ENCODE measurements around the gene PRSS1. TPM values are rescaled to one million over a fixed set of nuclear protein-coding genes. Genes with fewer than 3 reads are reported as not detected.

PRSS1 gene
- polyA plus RNA-seq, 4 donors = not detected

DNA sequence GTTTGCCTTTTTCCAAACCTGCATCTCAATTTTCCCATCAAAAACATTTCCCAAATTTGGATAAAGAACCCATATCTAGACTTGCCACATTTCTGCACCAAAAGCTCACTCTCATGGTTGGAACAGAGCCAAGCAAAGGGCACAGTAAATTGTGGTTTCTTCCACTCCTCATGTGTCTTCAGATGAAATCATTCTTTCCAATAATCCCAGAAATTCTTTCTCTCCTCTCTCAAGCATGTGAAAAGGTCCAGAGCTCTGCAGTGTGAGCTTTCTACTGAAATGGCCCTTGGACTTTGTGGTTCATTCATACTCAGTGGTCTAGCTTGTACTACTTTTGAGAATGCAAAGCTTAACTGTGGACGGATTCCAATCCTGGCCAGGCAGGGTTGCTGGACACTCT lies 41.3 kb downstream of the PRSS1 start:
- no peak for DNase-seq (ENCODE audit: low read depth in 4 of 4, low spot score in 2 of 4)

DNA sequence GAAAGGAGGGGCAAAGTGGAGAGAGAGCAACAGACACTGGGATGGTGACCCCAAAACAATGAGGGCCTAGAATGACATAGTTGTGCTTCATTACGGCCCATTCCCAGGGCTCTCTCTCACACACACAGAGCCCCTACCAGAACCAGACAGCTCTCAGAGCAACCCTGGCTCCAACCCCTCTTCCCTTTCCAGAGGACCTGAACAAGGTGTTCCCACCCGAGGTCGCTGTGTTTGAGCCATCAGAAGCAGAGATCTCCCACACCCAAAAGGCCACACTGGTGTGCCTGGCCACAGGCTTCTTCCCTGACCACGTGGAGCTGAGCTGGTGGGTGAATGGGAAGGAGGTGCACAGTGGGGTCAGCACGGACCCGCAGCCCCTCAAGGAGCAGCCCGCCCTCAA lies 42.2 kb downstream of the PRSS1 start:
- DNase-seq (ENCODE audit: low read depth in 4 of 4, low spot score in 2 of 4) = no peak

DNA sequence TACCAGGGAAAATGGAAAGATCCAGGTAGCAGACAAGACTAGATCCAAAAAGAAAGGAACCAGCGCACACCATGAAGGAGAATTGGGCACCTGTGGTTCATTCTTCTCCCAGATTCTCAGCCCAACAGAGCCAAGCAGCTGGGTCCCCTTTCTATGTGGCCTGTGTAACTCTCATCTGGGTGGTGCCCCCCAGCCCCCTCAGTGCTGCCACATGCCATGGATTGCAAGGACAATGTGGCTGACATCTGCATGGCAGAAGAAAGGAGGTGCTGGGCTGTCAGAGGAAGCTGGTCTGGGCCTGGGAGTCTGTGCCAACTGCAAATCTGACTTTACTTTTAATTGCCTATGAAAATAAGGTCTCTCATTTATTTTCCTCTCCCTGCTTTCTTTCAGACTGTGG lies 42.9 kb downstream of the PRSS1 start:
- DNase-seq (ENCODE audit: low read depth in 4 of 4, low spot score in 2 of 4) = no peak

DNA sequence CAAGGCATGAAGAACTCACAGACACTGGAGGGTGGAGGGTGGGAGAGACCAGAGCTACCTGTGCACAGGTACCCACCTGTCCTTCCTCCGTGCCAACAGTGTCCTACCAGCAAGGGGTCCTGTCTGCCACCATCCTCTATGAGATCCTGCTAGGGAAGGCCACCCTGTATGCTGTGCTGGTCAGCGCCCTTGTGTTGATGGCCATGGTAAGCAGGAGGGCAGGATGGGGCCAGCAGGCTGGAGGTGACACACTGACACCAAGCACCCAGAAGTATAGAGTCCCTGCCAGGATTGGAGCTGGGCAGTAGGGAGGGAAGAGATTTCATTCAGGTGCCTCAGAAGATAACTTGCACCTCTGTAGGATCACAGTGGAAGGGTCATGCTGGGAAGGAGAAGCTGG lies 43.3 kb downstream of the PRSS1 start:
- no peak for DNase-seq (ENCODE audit: low read depth in 4 of 4, low spot score in 2 of 4)

DNA sequence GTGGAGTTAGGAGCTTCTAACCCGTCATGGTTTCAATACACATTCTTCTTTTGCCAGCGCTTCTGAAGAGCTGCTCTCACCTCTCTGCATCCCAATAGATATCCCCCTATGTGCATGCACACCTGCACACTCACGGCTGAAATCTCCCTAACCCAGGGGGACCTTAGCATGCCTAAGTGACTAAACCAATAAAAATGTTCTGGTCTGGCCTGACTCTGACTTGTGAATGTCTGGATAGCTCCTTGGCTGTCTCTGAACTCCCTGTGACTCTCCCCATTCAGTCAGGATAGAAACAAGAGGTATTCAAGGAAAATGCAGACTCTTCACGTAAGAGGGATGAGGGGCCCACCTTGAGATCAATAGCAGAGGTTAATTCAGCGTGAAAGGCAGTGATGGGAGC lies 43.9 kb downstream of the PRSS1 start:
- DNase-seq (ENCODE audit: low read depth in 4 of 4, low spot score in 2 of 4) = no peak

DNA sequence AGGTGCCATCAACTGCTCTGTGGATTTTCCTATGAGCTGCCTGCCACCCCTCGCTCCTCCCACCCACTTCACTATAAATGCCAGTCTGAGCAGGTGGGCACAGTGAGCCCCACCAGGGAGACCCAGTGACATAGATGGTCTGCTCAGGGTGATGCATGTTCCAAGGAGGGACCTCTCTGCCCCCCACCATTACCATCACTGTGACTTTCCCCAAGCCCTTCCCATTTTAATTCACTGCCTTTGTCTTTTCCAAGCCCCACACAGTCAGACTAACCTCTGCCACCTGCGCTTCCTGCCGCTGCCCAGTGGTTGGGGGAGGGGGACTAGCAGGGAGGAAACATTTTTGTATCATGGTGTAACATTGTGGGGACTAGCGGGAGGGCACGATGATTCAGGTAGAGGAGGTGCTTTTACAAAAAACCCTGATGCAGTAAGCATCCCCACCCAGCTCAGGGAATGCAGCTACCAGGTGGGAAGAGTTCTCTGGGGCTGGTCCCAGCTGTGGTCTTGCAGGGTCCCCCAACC lies 46.1 kb downstream of the PRSS1 start:
- no peak for DNase-seq (ENCODE audit: low read depth in 4 of 4, low spot score in 2 of 4)

DNA sequence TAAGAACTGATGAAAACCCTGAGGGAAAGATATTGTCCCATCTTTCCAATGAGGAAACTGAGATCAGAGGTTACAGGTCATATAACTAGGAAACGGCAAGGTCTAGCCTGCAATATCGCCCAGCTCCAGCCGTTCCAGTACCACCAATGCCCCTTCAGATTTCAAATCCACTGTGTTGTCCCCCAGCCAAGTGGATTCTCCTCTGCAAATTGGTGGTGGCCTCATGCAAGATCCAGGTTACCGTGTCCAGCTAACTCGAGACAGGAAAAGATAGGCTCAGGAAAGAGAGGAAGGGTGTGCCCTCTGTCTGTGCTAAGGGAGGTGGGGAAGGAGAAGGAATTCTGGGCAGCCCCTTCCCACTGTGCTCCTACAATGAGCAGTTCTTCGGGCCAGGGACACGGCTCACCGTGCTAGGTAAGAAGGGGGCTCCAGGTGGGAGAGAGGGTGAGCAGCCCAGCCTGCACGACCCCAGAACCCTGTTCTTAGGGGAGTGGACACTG lies 46.8 kb downstream of the PRSS1 start:
- no peak for DNase-seq (ENCODE audit: low read depth in 4 of 4, low spot score in 2 of 4)

DNA sequence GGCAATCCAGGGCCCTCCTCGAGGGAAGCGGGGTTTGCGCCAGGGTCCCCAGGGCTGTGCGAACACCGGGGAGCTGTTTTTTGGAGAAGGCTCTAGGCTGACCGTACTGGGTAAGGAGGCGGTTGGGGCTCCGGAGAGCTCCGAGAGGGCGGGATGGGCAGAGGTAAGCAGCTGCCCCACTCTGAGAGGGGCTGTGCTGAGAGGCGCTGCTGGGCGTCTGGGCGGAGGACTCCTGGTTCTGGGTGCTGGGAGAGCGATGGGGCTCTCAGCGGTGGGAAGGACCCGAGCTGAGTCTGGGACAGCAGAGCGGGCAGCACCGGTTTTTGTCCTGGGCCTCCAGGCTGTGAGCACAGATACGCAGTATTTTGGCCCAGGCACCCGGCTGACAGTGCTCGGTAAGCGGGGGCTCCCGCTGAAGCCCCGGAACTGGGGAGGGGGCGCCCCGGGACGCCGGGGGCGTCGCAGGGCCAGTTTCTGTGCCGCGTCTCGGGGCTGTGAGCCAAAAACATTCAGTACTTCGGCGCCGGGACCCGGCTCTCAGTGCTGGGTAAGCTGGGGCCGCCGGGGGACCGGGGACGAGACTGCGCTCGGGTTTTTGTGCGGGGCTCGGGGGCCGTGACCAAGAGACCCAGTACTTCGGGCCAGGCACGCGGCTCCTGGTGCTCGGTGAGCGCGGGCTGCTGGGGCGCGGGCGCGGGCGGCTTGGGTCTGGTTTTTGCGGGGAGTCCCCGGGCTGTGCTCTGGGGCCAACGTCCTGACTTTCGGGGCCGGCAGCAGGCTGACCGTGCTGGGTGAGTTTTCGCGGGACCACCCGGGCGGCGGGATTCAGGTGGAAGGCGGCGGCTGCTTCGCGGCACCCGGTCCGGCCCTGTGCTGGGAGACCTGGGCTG lies 47.5 kb downstream of the PRSS1 start:
- no peak for DNase-seq (ENCODE audit: low read depth in 4 of 4, low spot score in 2 of 4)

DNA sequence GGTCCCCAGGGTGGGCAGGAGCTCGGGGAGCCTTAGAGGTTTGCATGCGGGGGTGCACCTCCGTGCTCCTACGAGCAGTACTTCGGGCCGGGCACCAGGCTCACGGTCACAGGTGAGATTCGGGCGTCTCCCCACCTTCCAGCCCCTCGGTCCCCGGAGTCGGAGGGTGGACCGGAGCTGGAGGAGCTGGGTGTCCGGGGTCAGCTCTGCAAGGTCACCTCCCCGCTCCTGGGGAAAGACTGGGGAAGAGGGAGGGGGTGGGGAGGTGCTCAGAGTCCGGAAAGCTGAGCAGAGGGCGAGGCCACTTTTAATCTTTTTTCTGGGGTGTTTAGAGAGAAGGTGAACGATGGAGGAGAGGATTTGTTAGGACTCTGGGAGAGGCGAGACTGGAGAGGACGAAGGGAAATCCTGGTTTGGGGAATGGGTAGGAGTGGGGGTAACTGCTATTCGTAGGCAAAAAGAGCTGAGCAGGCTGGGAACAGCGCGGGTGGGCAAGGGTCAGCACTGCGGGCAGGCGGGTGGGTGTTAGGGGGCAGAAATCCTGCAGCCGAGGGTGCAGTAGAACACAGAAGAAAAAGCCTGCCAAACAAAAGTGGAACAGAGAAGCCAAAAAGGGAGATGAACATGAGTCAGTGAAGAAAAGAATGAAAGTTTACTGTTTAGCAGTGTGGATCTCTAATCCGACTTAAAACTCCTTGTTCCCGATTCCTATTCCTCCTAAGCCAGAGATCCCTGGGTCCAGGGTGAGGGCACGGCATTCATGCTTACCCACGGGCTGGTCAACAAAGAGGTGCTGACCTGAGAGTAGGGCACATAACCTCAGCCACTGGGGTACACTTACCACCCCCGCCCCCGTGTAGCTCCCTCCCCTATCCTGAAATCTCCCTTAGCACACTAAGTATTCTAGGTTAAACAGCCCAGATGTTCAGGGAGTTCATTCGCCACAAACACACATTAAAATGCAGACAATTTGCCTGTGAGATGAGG lies 48.4 kb downstream of the PRSS1 start:
- DNase-seq (ENCODE audit: low read depth in 4 of 4, low spot score in 2 of 4) = no peak

DNA sequence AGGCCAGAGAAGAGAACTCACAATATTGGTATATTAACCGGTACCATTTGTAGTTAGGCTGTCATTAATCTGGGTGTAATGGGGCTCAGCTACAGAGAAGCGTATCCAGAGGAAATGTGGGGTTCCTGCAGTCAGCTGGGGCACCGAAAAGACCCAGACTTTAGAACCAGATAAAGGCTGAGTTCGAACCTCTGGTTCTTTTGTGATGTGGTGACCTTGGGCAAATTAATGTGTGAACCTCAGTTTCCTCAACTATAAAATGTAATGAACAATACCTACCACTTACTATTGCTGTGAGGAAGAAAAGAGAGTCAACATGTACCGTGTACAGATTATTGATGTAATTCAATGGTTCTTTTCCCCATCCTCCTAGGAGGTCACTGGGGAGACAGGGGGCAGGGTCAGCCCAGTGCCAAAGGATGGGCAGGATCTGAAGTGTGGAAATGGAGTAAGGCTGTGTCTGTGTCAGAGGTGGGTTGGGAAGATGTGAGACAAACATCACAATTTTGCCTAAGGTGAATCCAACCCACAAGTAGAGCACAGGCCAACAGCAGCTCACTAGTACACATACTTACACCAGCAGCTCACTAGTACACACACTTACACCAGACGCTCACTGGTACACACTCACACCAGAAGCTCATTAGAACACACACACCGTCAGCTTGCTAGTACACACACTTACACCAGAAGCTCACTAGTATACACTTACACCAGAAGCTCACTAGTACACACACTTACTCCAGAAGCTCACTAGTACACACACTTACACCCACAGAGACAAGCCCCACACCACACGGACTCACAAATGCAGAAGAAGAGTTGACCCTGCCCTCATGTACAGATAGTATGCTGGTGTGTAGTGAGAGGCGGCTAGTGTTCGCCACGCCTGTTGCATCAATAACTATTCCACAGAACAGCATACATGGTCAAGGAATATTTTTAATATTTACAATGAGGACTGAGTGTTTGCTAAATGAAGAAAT lies 49.5 kb downstream of the PRSS1 start:
- no peak for DNase-seq (ENCODE audit: low read depth in 4 of 4, low spot score in 2 of 4)

DNA sequence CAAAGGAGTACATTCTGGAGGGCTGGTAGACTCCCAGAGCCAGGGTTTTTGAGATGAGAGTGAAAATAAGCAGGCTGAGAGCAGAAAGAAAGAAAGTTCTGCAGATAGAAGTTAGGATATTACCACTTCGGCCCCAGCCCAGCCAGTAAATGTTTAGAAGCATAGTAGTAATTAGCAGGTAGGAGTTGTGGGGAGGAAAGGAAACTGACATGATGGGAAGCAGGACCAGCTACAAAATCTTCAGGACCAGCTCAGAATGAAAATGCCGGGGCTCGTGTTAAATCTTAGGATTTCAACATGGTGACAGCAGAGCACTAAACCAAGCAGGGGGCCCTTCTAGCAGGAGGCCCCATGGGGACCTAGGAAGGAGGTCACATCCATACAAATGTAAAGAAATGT lies 50.2 kb downstream of the PRSS1 start:
- no peak for DNase-seq (ENCODE audit: low read depth in 4 of 4, low spot score in 2 of 4)

DNA sequence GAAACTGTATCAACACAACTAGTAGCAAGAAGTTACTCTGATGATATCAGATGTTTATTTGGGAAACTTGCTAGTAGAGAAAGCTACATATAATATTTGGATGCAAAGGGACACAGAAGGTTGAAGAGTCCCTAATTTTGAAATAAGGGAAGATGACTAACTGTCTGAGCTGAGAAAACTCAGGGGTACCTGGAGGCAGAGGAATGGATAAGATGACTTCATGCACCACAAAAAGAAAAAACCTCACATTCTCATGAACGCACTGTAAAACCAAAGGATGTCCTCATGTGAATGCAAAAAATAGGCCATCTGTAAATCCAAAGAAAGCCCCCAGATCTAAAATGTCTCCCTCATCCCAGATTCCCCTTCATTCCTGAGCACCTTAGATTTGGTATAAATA lies 50.8 kb downstream of the PRSS1 start:
- no peak for DNase-seq (ENCODE audit: low read depth in 4 of 4, low spot score in 2 of 4)

DNA sequence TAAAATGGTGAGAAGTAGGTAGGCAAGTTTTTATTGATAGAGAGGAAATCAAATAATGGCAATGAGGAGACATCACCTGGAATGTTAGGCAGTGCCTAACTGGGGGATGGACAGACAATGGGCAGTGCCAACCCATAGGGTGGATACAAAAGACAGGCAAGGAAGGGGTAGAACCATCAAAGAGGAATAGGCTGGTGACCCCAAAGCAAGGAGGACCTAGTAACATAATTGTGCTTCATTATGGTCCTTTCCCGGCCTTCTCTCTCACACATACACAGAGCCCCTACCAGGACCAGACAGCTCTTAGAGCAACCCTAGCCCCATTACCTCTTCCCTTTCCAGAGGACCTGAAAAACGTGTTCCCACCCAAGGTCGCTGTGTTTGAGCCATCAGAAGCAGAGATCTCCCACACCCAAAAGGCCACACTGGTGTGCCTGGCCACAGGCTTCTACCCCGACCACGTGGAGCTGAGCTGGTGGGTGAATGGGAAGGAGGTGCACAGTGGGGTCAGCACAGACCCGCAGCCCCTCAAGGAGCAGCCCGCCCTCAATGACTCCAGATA lies 51.5 kb downstream of the PRSS1 start:
- DNase-seq (ENCODE audit: low read depth in 4 of 4, low spot score in 2 of 4) = no peak

DNA sequence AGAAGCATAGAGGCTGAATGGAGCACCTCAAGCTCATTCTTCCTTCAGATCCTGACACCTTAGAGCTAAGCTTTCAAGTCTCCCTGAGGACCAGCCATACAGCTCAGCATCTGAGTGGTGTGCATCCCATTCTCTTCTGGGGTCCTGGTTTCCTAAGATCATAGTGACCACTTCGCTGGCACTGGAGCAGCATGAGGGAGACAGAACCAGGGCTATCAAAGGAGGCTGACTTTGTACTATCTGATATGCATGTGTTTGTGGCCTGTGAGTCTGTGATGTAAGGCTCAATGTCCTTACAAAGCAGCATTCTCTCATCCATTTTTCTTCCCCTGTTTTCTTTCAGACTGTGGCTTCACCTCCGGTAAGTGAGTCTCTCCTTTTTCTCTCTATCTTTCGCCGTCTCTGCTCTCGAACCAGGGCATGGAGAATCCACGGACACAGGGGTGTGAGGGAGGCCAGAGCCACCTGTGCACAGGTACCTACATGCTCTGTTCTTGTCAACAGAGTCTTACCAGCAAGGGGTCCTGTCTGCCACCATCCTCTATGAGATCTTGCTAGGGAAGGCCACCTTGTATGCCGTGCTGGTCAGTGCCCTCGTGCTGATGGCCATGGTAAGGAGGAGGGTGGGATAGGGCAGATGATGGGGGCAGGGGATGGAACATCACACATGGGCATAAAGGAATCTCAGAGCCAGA lies 52.5 kb downstream of the PRSS1 start:
- no peak for DNase-seq (ENCODE audit: low read depth in 4 of 4, low spot score in 2 of 4)

DNA sequence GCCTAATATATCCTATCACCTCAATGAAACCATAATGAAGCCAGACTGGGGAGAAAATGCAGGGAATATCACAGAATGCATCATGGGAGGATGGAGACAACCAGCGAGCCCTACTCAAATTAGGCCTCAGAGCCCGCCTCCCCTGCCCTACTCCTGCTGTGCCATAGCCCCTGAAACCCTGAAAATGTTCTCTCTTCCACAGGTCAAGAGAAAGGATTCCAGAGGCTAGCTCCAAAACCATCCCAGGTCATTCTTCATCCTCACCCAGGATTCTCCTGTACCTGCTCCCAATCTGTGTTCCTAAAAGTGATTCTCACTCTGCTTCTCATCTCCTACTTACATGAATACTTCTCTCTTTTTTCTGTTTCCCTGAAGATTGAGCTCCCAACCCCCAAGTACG lies 53.0 kb downstream of the PRSS1 start:
- no peak for DNase-seq (ENCODE audit: low read depth in 4 of 4, low spot score in 2 of 4)
